SK-N-SH treated with all-trans-retinoic acid at 6 μM for 48 hours (cell line): ENCODE data around the gene CTXN1.

ENCODE experiments used
- ATAC-seq: fragments of 200-7000 bp; cut with Tn5 transposase; 3 replicates; pipeline ENCODE4 v1.9.1; 2020; ENCODE audit warnings: mild to moderate bottlenecking, moderate library complexity
- ARNTL ChIP-seq: fragments of 450-650 bp; formaldehyde crosslinking; IDR thresholded peaks from 2 replicates; pipeline ENCODE4 v1.5.0; 2020; ENCODE audit warnings: low read depth, mild to moderate bottlenecking, moderate library complexity, borderline replicate concordance
- BACH2 ChIP-seq: fragments of 250-450 bp; sonication (Bioruptor Pico); IDR thresholded peaks from 2 replicates; pipeline ENCODE4 v1.9.0; 2021; ENCODE audit warnings: mild to moderate bottlenecking, borderline replicate concordance
- CREB5 ChIP-seq: fragments of 250-450 bp; sonication (Bioruptor Pico); IDR thresholded peaks from 2 replicates; pipeline ENCODE4 v1.5.1; 2020; ENCODE audit warnings: low read depth, mild to moderate bottlenecking, moderate library complexity
- CSDC2 ChIP-seq: fragments of 250-450 bp; sonication (Bioruptor Pico); IDR thresholded peaks from 2 replicates; pipeline ENCODE4 v1.5.0; 2020; ENCODE audit warnings: mild to moderate bottlenecking, moderate library complexity
- ESRRG ChIP-seq: fragments of 250-450 bp; sonication (Bioruptor Pico); IDR thresholded peaks from 2 replicates; pipeline ENCODE4 v1.6.1; 2021; ENCODE audit warnings: mild to moderate bottlenecking
- GLIS3 ChIP-seq: fragments of 250-450 bp; sonication (Bioruptor Pico); IDR thresholded peaks from 2 replicates; pipeline ENCODE4 v1.5.0; 2020; ENCODE audit warnings: mild to moderate bottlenecking, moderate library complexity
- ISL1 ChIP-seq: fragments of 250-450 bp; sonication (Bioruptor Pico); IDR thresholded peaks from 2 replicates; pipeline ENCODE4 v2.1.2; 2022; ENCODE audit warnings: mild to moderate bottlenecking, moderate library complexity
- POU6F1 ChIP-seq: fragments of 250-450 bp; sonication (Bioruptor Pico); IDR thresholded peaks from 2 replicates; pipeline ENCODE4 v1.8.0; 2021; ENCODE audit warnings: low read depth, mild to moderate bottlenecking, moderate library complexity, borderline replicate concordance
- RARB ChIP-seq: fragments of 250-450 bp; sonication (Bioruptor Pico); IDR thresholded peaks from 2 replicates; pipeline ENCODE4 v1.8.0; 2021; ENCODE audit warnings: mild to moderate bottlenecking, moderate library complexity
- SNAI2 ChIP-seq: fragments of 250-450 bp; sonication (Bioruptor Pico); IDR thresholded peaks from 2 replicates; pipeline ENCODE4 v1.5.0; 2020; ENCODE audit warnings: mild to moderate bottlenecking, moderate library complexity
- TCF4 ChIP-seq: fragments of 250-450 bp; sonication (Bioruptor Pico); IDR thresholded peaks from 2 replicates; pipeline ENCODE4 v1.8.0; 2021; ENCODE audit warnings: mild to moderate bottlenecking, moderate library complexity, borderline replicate concordance
- TSHZ2 ChIP-seq: fragments of 250-450 bp; sonication (Bioruptor Pico); IDR thresholded peaks from 2 replicates; pipeline ENCODE4 v1.5.0; 2020; ENCODE audit warnings: mild to moderate bottlenecking, moderate library complexity
- ZFP3 ChIP-seq: fragments of 250-450 bp; sonication (Bioruptor Pico); IDR thresholded peaks from 2 replicates; pipeline ENCODE4 v1.5.0; 2020; ENCODE audit warnings: mild to moderate bottlenecking, moderate library complexity
- ZFP30 ChIP-seq: fragments of 450-650 bp; formaldehyde crosslinking; IDR thresholded peaks from 2 replicates; pipeline ENCODE4 v1.5.0; 2022; ENCODE audit warnings: mild to moderate bottlenecking, moderate library complexity
- ZNF565 ChIP-seq: fragments of 450-650 bp; formaldehyde crosslinking; conservative IDR thresholded peaks from 2 replicates; pipeline ENCODE4 v1.5.0; 2020; ENCODE audit warnings: low read depth, mild to moderate bottlenecking, moderate library complexity
- ZNF70 ChIP-seq: fragments of 450-650 bp; formaldehyde crosslinking; IDR thresholded peaks from 2 replicates; pipeline ENCODE4 v1.5.0; 2020; ENCODE audit warnings: mild to moderate bottlenecking, moderate library complexity

CTXN1 gene

DNA sequence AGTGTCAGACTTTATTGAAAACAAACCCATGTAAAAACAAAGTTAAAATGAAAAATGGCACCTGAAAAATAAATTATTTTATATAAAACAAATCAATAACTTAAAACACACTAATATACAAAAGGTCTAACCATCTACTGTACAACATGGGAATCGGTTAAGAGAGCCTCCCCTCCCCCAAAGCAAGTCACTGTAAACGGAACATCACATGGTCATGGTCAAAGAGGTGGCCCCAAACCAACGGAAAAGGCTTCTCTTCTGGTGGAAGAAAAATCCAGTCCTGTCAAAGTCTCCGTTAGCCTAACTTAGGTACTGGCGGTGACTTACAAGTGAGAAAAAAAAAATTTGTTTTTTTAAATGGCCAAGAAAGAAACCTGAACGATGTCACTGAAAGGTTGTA is 33.3 kb upstream of the CTXN1 start:
- TF ChIP-seq CREB5 (CRISPR knock-in tag) (no peak), CSDC2 (no peak), ARNTL (CRISPR knock-in tag) (no peak), GLIS3 (CRISPR knock-in tag) (no peak)
- TF ChIP-seq, all 23 proteins: peak for 0
- ATAC-seq: no peak

DNA sequence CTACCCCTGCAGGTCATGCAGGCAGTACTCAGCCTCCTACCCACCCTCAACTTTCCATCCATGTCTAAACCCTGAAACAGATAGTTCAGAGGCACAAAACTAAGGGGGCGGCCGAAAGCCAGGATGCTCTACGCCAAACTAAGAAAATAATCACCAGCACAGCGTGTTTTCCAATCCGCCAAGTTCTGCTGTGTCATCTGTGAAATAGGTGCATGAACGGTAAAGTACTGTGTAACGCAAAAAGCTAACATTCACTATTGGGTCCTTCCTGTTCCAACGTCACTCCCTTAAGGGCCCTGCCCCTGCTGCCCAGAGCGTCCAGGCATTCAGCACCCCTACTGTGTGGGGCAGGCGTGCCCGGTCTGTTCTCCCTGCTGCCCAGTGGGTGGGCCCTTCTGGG is 29.8 kb upstream of the CTXN1 start:
- no peak for TF ChIP-seq BACH2 (CRISPR knock-in tag)

GRCh38 chr19:7953576-7953975 is 27.6 kb upstream of the CTXN1 start:
- TF ChIP-seq CREB5 (CRISPR knock-in tag) (no peak), ZNF70 (CRISPR knock-in tag) (no peak), ZNF565 (no peak), SNAI2 (CRISPR knock-in tag) (no peak), ZFP30 (CRISPR knock-in tag) (no peak)
- TF ChIP-seq, all 23 proteins: peak for 0
- ATAC-seq: no peak

More for the DNA sequence above, 29.8 kb upstream of the CTXN1 start:
- no peak; the same call in 1 of the 3 replicates for ATAC-seq

- ATAC-seq: peak; percentile 55
These were observed 27.1 kb upstream of the CTXN1 start for GRCh38 chr19:7953060-7953459.

DNA sequence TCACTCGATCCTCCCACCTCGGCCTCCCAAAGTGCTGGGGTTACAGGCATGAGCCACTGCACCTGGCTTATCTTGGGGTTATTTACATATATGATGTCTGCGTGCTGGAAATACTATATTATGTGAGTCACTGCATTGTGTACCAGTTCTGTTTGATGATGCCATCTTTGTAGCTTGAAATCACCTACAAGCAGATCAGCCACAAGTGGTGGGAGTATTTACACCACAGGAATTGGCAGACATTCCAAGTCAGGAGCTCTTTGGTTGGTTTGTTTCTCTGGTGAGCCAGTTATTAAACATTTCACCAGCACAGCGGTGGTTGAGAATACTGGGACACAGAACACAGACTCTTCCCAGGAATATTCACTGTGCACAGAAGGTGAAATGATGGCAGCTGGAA is 22.0 kb upstream of the CTXN1 start:
- TF ChIP-seq POU6F1 (CRISPR knock-in tag): no peak
- no peak for TF ChIP-seq GLIS3 (CRISPR knock-in tag)
- TF ChIP-seq BACH2 (CRISPR knock-in tag): no peak
- no peak for TF ChIP-seq ZNF565
- TF ChIP-seq ESRRG: no peak
- ATAC-seq: no peak

More at GRCh38 chr19:7953060-7953459, 27.1 kb upstream of the CTXN1 start:
- no peak for TF ChIP-seq ARNTL (CRISPR knock-in tag)
- TF ChIP-seq ESRRG: no peak
- TF ChIP-seq, all 23 proteins: peak for 0

DNA sequence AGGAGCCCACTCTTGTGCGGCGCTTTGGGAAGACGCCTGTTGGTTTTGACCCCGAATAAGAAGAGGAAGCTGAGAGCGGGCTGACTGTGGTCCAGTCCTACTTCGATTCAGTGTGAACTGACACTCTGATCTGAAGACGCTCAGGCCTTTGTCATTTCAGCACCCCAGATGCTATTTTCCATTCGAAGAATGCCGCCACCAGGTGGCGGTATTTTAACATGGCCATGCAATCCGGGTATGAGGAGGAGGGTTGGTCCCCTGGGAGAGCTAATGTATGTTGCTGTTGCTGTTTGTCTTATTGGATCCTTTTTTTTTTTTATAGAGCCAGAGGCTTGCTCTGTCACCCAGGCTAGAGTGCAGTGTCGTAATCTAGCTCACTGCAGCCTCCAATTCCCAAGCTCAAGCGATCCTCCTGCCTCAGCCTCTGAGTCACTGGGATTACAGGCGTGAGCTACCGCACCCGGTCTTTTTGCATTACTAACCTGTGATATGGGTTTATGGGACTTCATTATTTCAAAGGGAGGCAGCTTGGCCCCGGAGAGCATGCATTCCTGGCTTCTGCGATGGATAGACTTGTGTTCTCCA is 18.3 kb upstream of the CTXN1 start:
- peak; percentile 73 for ATAC-seq
- TF ChIP-seq ESRRG (no peak), TSHZ2 (CRISPR knock-in tag) (no peak), BACH2 (CRISPR knock-in tag) (no peak), TCF4 (CRISPR knock-in tag) (no peak), RARB (CRISPR knock-in tag) (no peak), SNAI2 (CRISPR knock-in tag) (no peak), ISL1 (CRISPR knock-in tag) (no peak), ZFP3 (CRISPR knock-in tag) (no peak)
